Choroid plexus epithelial cell (primary cell): ENCODE results near the gene TMEM139.

Source experiments
- DNase-seq: peaks from one replicate; pipeline ENCODE4 v3.0.0-alpha.2; 2010; ENCODE audit warnings: low read depth
- H3K4me3 ChIP-seq: 2 replicates; pipeline ENCODE4 v1.5.1; 2011; ENCODE audit warnings: low read depth, mild to moderate bottlenecking, control low read depth, low read length, moderate library complexity
- TF ChIP-seq, protein P1 (sequence below): conservative IDR thresholded peaks from 2 replicates; pipeline ENCODE4 v1.5.1; 2011; ENCODE audit warnings: low read depth, mild to moderate bottlenecking, control low read depth, inconsistent platforms, low read length, moderate library complexity

TMEM139 gene

DNA sequence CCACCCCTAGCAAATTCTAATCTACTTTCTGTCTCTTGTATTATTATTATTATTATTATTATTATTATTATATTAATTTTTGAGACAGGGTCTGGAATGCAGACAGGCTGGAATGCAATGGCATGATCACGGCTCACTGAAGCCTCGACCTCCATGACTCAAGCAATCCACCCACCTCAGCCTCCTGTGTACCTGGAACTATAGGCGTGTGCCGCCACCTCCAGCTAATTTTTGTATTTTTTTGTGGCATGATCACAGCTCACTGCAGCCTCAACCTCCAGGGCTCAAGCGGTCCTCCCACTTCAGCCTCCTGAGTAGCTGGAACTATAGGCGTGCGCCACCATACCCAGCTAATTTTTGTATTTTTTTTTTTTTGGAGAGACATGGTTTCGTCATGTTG, 2.6 kb upstream of the TMEM139 start:
- DNase-seq, result no peak
- TF ChIP-seq, protein P1, sequence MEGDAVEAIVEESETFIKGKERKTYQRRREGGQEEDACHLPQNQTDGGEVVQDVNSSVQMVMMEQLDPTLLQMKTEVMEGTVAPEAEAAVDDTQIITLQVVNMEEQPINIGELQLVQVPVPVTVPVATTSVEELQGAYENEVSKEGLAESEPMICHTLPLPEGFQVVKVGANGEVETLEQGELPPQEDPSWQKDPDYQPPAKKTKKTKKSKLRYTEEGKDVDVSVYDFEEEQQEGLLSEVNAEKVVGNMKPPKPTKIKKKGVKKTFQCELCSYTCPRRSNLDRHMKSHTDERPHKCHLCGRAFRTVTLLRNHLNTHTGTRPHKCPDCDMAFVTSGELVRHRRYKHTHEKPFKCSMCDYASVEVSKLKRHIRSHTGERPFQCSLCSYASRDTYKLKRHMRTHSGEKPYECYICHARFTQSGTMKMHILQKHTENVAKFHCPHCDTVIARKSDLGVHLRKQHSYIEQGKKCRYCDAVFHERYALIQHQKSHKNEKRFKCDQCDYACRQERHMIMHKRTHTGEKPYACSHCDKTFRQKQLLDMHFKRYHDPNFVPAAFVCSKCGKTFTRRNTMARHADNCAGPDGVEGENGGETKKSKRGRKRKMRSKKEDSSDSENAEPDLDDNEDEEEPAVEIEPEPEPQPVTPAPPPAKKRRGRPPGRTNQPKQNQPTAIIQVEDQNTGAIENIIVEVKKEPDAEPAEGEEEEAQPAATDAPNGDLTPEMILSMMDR, result no peak
- H3K4me3 ChIP-seq, result no peak overlapping the region

GRCh38 chr7:143283381-143283780, 1.4 kb upstream of the TMEM139 start:
- TF ChIP-seq, protein P1, result no peak
- no peak overlapping the region for H3K4me3 ChIP-seq
- DNase-seq, result no peak

- no peak for DNase-seq
- no peak overlapping the region for H3K4me3 ChIP-seq
- TF ChIP-seq, protein P1, result no peak
Measured at GRCh38 chr7:143285470-143285778, 666 bp downstream of the TMEM139 start.

- no peak overlapping the region for H3K4me3 ChIP-seq
- no peak for DNase-seq
- TF ChIP-seq, protein P1, result no peak
Measured at GRCh38 chr7:143285806-143286521, 1.2 kb downstream of the TMEM139 start.

- DNase-seq, result no peak
- TF ChIP-seq, protein P1, result no peak
- H3K4me3 ChIP-seq, result no peak overlapping the region
Measured at GRCh38 chr7:143286522-143286890, 1.7 kb downstream of the TMEM139 start.

- TF ChIP-seq, protein P1, result no peak
- H3K4me3 ChIP-seq, result peak overlapping the region; percentile 50
- no peak for DNase-seq
Measured at GRCh38 chr7:143287339-143287934, 2.7 kb downstream of the TMEM139 start.
